Measurements from ENCODE around the gene PPP1R12B.

- TF ChIP-seq CTCF (IDR thresholded peaks at IDR 0.05; ENCODE audit: low read depth, low read length, poor library complexity, severe bottlenecking) = no peak
- TF ChIP-seq EZH2phosphoT487 (IDR thresholded peaks at IDR 0.05; ENCODE audit: borderline replicate concordance, low read length) = no peak
Measured at GRCh38 chr1:202603435-202603834, 254.9 kb downstream of the PPP1R12B start.
